Lung (tissue), 12 donors: ENCODE measurements around the gene ZFHX2. TPM values are rescaled to one million over a fixed set of nuclear protein-coding genes. Genes with fewer than 3 reads are reported as not detected.

Source experiments
- ATAC-seq: fragments of 200-7000 bp; cut with Tn5 transposase; one replicate; pipeline ENCODE4 v1.9.1; 2020; ENCODE audit warnings: moderate number of reproducible peaks; ENCODE audit not compliant: insufficient read depth, low FRiP score
- DNase-seq, 3 donors: peaks; one replicate each; pipeline ENCODE4 v3.0.0-alpha.2; 2013 to 2017
- H3K27ac ChIP-seq, 2 donors: one replicate each; pipeline ENCODE4 v1.5.1; 2013; ENCODE audit warnings: mild to moderate bottlenecking in 2 of 2, moderate library complexity in 2 of 2, control low read depth in 1 of 2, inconsistent platforms in 1 of 2, low read depth in 1 of 2, low read length in 1 of 2
- H3K27me3 ChIP-seq, 3 donors: one replicate each; pipeline ENCODE4 v1.5.1; 2013; ENCODE audit warnings: low read length in 2 of 3; ENCODE audit not compliant: control insufficient read depth in 3 of 3, insufficient read depth in 3 of 3
- H3K36me3 ChIP-seq, 4 donors: one replicate each; pipeline ENCODE4 v1.5.1; 2013; ENCODE audit warnings: low read length in 4 of 4, mild to moderate bottlenecking in 1 of 4, moderate library complexity in 1 of 4; ENCODE audit not compliant: control insufficient read depth in 4 of 4, insufficient read depth in 4 of 4
- H3K4me1 ChIP-seq, 5 donors: one replicate each; pipeline ENCODE4 v1.5.1; 2013; ENCODE audit warnings: low read length in 5 of 5, mild to moderate bottlenecking in 2 of 5, moderate library complexity in 1 of 5; ENCODE audit not compliant: control insufficient read depth in 5 of 5, insufficient read depth in 5 of 5
- H3K4me3 ChIP-seq: one replicate; pipeline ENCODE4 v1.5.1; 2013; ENCODE audit warnings: mild to moderate bottlenecking, control low read depth, moderate library complexity
- H3K9ac ChIP-seq, 2 donors: one replicate each; pipeline ENCODE4 v1.5.1; 2013; ENCODE audit warnings: low read length in 2 of 2, control low read depth in 1 of 2; ENCODE audit not compliant: insufficient read depth in 1 of 2
- H3K9me3 ChIP-seq, 4 donors: one replicate each; pipeline ENCODE4 v1.5.1; 2013; ENCODE audit warnings: low read length in 3 of 4, mild to moderate bottlenecking in 1 of 4, moderate library complexity in 1 of 4; ENCODE audit not compliant: control insufficient read depth in 4 of 4, insufficient read depth in 3 of 4
- CTCF ChIP-seq: IDR thresholded peaks from 2 replicates; pipeline ENCODE4 v1.5.1; 2012; ENCODE audit warnings: mild to moderate bottlenecking; ENCODE audit errors: control extremely low read depth, extremely low read depth
- WGBS, 2 donors: extraction: QIAGEN DNeasy Blood & Tissue Kit; methylation state at CpG; one replicate each; pipeline ENCODE4 v1.1.7; 2013; 5-methylcytosine and 5-hydroxymethylcytosine counted together
- polyA plus RNA-seq, 2 donors: library from polyadenylated mRNA; stranded (reverse); fragments of 200-250 nt; gene quantifications; one replicate each; pipeline ENCODE4 v1.2.1, GENCODE V29; 2013
- total RNA-seq, 2 donors: library from RNA; depleted of rRNA in 1 of 2; stranded (reverse); fragments of >200 nt in 1 of 2; gene quantifications; one replicate each; pipeline ENCODE4 v1.2.1, GENCODE V29; 2014 to 2021
- donor health status: control.
- donor health status: control.
- donor health status: Bipolar disorder and iron deficiency.
- donor health status: healthy.
- donor health status: DM: yes; HTN: yes; CAD: no.

The ZFHX2 gene
- total and polyA plus RNA-seq, 4 donors = 0.50 to 4.5 (median 0.75) TPM

DNA sequence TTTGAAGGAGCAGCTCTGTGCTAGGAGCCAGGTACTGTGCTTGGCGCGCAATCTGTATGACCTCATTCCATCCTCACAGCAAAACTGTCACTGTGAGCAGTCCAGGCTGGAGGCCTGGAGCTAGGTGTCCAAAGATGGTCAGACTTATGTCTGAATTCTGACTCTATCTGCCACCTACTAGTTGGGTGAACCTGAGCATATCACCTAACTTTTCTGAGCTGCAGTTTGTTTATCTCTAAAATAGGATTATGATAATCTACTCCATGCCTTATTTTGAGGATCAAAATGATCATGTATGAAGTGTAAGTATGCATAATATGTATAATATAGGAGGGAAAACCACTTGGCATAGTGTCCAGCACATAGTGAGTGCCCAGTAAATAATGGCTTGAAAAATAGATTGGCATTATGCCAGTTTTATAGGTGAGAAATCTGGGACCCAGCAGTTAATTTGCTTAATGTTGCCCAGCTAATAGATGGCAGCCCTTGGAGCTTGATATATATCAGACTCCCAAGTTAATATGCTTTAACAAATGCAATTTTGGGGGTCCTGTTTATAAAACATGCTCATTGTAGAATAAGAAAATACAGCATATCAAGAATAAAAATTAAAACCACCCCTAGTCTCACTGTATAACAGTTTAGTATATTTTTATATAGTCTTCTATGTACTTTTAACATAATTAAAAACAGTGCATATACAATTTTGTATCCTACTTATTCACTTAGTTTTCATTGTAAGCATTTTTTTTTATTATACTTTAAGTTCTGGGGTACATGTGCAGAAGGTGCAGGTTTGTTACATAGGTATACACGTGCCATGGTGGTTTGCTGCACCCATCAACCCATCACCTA is 31.6 kb upstream of the ZFHX2 start:
- no peaks in the 10 kb centered on the region for H3K9me3 ChIP-seq
- H3K4me3 ChIP-seq = no peak overlapping the region
- DNase-seq (no peak), ATAC-seq (no peak)
- H3K9ac ChIP-seq = no peak overlapping the region
- TF ChIP-seq CTCF = no peak
- H3K36me3 ChIP-seq = no peaks in the 10 kb centered on the region
- no peak overlapping the region for H3K27ac ChIP-seq
- H3K4me1 ChIP-seq = peaks cover 0 to 4% (median 0%) of the 10 kb centered on the region in 5 donors
- H3K27me3 ChIP-seq = peaks cover 5 to 25% (median 15%) of the 10 kb centered on the region in 3 donors
- 86 to 92% methylated on average over 3 of the region's 3 CpGs for WGBS, 2 donors

GRCh38 chr14:23580948-23581281 is 29.4 kb upstream of the ZFHX2 start:
- no peak overlapping the region for H3K27ac ChIP-seq
- WGBS, 2 donors = 91 to 96% methylated on average over 5 to 8 of the region's 8 CpGs
- H3K4me3 ChIP-seq = no peak overlapping the region
- H3K36me3 ChIP-seq = no peaks in the 10 kb centered on the region
- H3K9ac ChIP-seq = no peak overlapping the region
- H3K27me3 ChIP-seq = peaks cover 5 to 39% (median 21%) of the 10 kb centered on the region in 3 donors
- ATAC-seq (no peak), DNase-seq (no peak)
- H3K4me1 ChIP-seq = peaks cover 0 to 13% (median 0%) of the 10 kb centered on the region in 5 donors
- no peak for TF ChIP-seq CTCF
- H3K9me3 ChIP-seq = no peaks in the 10 kb centered on the region

DNA sequence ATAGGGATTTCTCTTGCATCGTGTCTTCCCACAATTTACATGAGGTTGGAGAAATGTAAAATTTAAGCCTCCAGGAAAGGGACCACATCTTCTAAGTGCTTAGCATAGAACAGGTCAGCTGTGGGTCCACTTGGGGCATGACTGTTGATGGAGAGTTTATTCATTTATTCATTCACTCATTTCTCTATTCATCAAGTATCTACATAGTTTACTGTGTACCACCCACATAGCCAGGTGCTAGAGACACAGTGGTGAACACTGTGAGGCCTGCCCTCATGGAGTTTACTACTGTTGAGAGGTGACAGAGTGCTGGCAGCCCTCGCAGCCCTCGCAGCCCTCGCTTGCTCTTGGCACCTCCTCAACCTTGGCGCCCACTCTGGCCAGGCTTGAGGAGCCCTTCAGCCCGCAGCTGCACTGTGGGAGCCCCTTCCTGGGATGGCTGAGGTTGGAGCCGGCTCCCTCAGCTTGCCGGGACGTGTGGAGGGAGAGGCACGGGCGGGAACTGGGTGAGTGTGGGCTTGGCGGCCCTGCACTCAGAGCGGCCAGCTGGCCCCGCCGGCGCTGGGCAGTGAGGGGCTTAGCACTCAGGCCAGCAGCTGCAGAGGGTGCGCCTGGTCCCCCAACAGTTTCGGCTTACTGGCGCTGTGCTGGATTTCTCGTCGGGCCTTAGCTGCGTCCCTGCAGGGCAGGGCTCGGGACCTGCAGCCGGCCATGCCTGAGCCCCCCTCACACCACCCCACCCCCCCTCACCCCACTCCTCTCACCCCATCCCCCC is 28.8 kb upstream of the ZFHX2 start:
- no peak for DNase-seq
- H3K9me3 ChIP-seq = no peaks in the 10 kb centered on the region
- H3K4me1 ChIP-seq = peaks cover 0 to 13% (median 0%) of the 10 kb centered on the region in 5 donors
- no peaks in the 10 kb centered on the region for H3K36me3 ChIP-seq
- no peak for ATAC-seq
- TF ChIP-seq CTCF = no peak
- peaks cover 5 to 41% (median 23%) of the 10 kb centered on the region in 3 donors for H3K27me3 ChIP-seq
- H3K9ac ChIP-seq = no peak overlapping the region
- no peak overlapping the region for H3K27ac ChIP-seq
- H3K4me3 ChIP-seq = no peak overlapping the region
- 89 to 91% methylated on average over 23 to 24 of the region's 24 CpGs for WGBS, 2 donors
